ENCODE measurements around the gene ALDH3A1.

ALDH3A1 gene

DNA sequence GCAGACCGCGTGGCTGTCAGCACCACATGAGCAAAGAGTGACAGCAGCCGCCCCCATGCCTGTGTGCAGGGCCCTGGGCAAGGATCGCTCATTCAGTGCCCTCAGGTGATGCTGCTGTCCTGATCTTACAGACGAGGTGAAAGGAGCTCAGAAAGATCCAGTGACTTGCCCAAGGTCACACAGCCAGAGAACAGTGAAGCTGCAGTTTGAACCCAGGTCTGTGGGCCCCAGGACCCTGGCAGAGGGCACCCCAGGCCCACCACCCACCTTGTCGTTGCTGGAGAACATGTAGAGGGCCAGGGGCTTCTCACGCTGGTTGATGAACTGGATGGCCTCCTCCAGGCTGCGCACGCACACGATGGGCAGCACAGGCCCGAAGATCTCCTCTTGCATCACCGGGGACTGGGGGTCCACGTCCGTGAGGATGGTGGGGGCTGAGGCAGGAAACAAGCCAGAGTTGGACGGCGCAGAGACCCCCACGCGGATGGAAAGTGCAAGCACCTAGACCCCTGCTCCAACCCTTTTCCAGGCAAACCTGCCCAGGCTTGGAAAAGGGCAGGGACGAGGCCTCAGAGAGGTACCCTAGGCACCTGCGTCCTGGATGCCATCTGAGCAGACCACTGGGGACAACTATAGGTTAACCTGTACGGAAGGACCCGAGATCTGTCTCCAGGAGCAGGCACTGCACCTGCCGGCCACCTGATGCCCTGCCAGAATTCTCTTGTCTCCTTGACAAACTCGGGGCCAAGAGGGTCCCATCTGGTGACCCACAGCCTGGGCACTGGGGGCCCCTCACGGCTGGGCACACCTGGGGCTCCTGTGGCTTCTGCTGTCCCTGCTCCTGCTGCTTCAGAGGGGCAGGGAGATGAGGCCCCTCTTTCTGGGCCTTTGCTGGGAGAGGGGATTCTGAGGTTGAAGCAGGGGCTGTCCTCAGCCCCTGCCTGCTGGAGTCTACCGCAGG, 8.6 kb downstream of the ALDH3A1 start:
- no peak for DNase-seq (ENCODE audit: low read depth)
- TF ChIP-seq, protein P1, sequence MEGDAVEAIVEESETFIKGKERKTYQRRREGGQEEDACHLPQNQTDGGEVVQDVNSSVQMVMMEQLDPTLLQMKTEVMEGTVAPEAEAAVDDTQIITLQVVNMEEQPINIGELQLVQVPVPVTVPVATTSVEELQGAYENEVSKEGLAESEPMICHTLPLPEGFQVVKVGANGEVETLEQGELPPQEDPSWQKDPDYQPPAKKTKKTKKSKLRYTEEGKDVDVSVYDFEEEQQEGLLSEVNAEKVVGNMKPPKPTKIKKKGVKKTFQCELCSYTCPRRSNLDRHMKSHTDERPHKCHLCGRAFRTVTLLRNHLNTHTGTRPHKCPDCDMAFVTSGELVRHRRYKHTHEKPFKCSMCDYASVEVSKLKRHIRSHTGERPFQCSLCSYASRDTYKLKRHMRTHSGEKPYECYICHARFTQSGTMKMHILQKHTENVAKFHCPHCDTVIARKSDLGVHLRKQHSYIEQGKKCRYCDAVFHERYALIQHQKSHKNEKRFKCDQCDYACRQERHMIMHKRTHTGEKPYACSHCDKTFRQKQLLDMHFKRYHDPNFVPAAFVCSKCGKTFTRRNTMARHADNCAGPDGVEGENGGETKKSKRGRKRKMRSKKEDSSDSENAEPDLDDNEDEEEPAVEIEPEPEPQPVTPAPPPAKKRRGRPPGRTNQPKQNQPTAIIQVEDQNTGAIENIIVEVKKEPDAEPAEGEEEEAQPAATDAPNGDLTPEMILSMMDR (IDR thresholded peaks at IDR 0.05; ENCODE audit: insufficient read depth, low read depth, low read length, missing control alignments): no peak
- H3K4me3 ChIP-seq (ENCODE audit: low read depth, low read length): no peak overlapping the region

DNA sequence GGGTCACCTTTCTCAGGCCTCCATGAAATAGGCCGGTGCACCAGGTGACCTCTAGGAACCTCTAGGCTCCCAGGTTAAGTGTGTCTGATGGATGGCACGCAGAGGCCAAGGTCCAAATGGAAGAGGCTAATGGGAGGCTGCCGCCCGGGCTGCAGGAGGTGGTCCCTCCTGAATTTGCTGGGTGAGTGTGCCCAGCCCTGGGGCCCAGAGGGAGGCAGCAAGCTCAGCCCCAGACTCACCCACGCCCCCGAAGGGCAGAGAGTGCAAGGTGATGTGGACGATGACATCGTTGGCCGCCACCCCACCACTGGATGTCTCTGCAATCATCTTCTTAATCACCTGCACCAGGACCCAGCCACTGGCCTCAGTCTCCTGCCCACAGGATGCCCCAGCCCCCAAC, 9.3 kb downstream of the ALDH3A1 start:
- no peak for DNase-seq (ENCODE audit: low read depth)
- TF ChIP-seq, protein P1 (IDR thresholded peaks at IDR 0.05; ENCODE audit: insufficient read depth, low read depth, low read length, missing control alignments): no peak
- H3K4me3 ChIP-seq (ENCODE audit: low read depth, low read length): no peak overlapping the region

DNA sequence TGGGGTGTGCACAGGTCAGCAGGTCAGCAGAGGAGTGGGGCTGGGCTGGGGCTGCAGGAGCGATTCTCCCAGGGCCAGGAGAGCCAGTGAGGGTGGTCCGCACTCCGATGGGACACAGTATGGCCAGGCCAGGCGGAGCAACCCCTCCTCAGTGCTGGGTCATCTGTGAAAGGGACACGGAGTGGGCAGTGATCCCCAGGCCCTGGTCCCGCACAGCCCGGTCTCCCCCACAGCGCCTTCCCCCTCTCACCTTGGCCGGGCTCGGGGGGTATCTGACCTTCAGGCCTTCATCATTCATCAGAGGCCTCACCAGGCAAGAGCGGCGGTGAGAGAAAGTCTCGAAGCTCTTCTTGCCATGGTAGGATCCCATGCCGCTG, 10.0 kb downstream of the ALDH3A1 start:
- H3K4me3 ChIP-seq (ENCODE audit: low read depth, low read length): no peak overlapping the region
- TF ChIP-seq, protein P1 (IDR thresholded peaks at IDR 0.05; ENCODE audit: insufficient read depth, low read depth, low read length, missing control alignments): no peak
- no peak for DNase-seq (ENCODE audit: low read depth)

DNA sequence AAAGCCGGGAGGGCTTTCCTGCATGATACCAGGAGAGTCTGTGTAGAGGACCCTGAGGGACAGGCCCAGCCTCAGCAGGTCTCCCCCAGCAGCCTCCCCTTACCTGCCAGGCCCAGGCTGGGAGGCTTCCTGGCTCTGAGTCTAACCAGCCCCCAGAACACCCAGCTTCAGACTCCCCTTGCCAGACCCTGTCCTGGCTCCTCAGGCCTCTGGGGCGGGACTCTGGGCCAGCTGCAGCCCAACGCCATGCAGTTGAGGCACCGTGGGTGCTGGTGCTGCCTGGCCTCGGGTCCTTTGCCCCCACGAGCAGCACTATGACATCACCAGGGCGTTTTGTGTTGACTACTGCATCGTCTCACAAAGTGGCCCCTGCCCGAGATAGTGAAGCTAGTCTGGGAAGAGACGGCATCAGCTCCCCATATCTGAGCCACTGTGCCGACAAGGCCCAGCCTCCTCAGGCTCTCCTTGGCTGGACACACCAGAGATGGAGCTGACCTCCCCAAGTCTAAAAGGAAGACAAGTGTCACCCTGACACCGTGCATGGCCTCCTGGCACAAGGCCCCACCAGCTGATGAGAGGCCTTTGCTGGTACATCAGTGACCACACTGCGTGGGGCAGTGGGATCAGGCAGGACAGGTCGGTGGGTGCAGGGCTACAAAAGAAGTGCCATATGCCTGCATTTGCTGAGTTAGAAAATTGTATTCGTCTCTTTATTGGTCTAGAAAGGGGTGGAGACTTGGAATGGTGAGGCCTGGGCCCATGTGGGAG, 10.6 kb downstream of the ALDH3A1 start:
- TF ChIP-seq, protein P1 (IDR thresholded peaks at IDR 0.05; ENCODE audit: insufficient read depth, low read depth, low read length, missing control alignments): no peak
- H3K4me3 ChIP-seq (ENCODE audit: low read depth, low read length): no peak overlapping the region
- DNase-seq (ENCODE audit: low read depth): no peak

DNA sequence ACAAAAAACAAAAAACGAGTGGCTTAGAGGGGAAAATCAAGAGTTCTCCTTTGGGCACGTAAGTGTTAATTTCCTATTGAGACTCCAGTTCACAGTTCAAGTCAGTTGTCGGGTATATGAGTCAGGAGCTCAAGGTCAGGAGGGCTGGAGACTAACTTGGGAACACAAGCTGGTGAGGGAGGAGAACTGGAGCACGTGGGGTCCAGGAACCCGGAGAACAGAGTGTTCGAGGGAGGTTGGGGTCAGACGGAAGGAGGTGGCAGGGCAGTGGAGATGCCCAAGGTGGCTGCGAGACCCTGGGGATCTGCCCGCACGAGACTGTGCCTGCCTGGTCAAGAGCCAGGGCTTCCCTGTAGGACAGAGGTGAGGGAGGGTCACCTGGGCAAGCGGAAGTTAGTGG, 12.0 kb downstream of the ALDH3A1 start:
- no peak overlapping the region for H3K4me3 ChIP-seq (ENCODE audit: low read depth, low read length)
- TF ChIP-seq, protein P1 (IDR thresholded peaks at IDR 0.05; ENCODE audit: insufficient read depth, low read depth, low read length, missing control alignments): no peak
- DNase-seq (ENCODE audit: low read depth): no peak

DNA sequence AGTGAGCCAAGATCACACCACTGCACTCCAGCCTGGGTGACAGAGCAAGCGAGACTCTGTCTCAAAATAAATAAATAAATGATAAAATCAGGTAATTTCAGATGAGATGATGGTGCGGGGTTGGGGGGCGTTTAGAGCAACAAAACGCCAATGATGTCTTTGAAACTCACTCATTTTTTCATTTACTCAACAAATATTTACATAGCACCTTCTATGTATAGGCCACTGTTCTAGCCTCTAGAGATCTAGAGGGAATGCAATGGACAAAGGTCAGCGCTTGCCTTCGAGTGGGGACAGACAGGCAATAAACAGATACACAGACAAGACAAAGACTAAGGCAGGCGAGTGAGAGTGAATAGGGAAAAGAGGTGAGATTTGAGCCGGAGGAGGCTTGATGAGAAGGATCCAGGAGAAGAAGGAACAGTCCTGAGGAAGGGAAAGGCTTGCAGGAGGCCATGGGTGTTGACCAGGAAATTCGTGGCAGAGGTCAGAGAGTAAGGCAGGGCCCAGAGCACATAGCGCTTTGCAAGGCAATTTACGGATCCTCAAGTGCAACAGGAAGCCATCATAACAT, 14.1 kb downstream of the ALDH3A1 start:
- no peak overlapping the region for H3K4me3 ChIP-seq (ENCODE audit: low read depth, low read length)
- TF ChIP-seq, protein P1 (IDR thresholded peaks at IDR 0.05; ENCODE audit: insufficient read depth, low read depth, low read length, missing control alignments): no peak
- no peak for DNase-seq (ENCODE audit: low read depth)

Data from GM12865 (cell line).